K562 (cell line): ENCODE measurements around the gene MARK3. TPM values are rescaled to one million over a fixed set of nuclear protein-coding genes. Genes with fewer than 3 reads are reported as not detected.
"Not testable (repeated sequence)": the region's sequence is repeated elsewhere in the genome, so short reads cannot be mapped to it uniquely, and the experiment has no call there.

Experiments
- ATAC-seq: fragments of 200-7000 bp; cut with Tn5 transposase; 3 replicates; pipeline ENCODE4 v1.9.1; 2020; ENCODE audit warnings: moderate library complexity
- BruUV-seq: library from RNA; stranded (reverse); fragments of 400-500 nt; replicated peaks from 2 replicates; lab custom pipeline; 2021; lab: Mats Ljungman, UMichigan
- CTCF ChIA-PET: fragments of 300-600 bp; formaldehyde crosslinking; extraction: SDS; loops from one replicate; lab custom pipeline; 2021; ENCODE audit warnings: low intra/inter-chr PET ratio; lab: Yijun Ruan, JAX
- POLR2A ChIA-PET: fragments of 300-600, 350-650 bp; sonication (Branson Sonifier 250); formaldehyde crosslinking; extraction: SDS; loops from one replicate; lab custom pipeline; 2021; ENCODE audit warnings: antibody characterized with exemption, inconsistent platforms; lab: Yijun Ruan, JAX
- DNase-seq, 4 experiments: peaks; one replicate each; pipeline versions ENCODE4 v3.0.0 to v3.0.0-alpha.2; 2011 to 2018; ENCODE audit warnings: low spot score in 3 of 4, mixed read lengths in 3 of 4; ENCODE audit errors: extremely low read depth in 1 of 4
- FAIRE-seq: peaks from 2 replicates; lab custom pipeline; 2011; peaks lifted over from hg19 to GRCh38; lab: Jason Lieb, UNC
- H2AFZ ChIP-seq: 2 replicates; pipeline ENCODE4 v1.6.0; 2011; ENCODE audit warnings: low read depth, low read length, control low read depth, inconsistent platforms
- H3K27ac ChIP-seq: fragments of 200-600 bp; 3 replicates; pipeline ENCODE4 v1.8.0; 2011; ENCODE audit warnings: low read depth, mild to moderate bottlenecking, control low read depth, inconsistent platforms, low read length, moderate library complexity, mixed read lengths; ENCODE audit errors: extremely low read depth
- H3K27me3 ChIP-seq, 2 experiments: fragments of 300-600 bp in 1 of 2; 2 replicates in 1 of 2; 3 replicates in 1 of 2; pipeline versions ENCODE4 v1.6.0 to v1.8.0; 2011; ENCODE audit warnings: inconsistent platforms in 2 of 2, low read length in 2 of 2, mild to moderate bottlenecking in 1 of 2, mixed read lengths in 1 of 2, moderate library complexity in 1 of 2; ENCODE audit not compliant: control insufficient read depth in 2 of 2, insufficient read depth in 2 of 2
- H3K36me3 ChIP-seq: fragments of 300-600 bp; 3 replicates; pipeline ENCODE4 v1.8.0; 2011; ENCODE audit warnings: mild to moderate bottlenecking, low read length, inconsistent platforms; ENCODE audit not compliant: control insufficient read depth, insufficient read depth
- H3K4me1 ChIP-seq, 2 experiments: fragments of 200-600 bp in 1 of 2; replicated peaks in 1 of 2; 2 replicates in 1 of 2; 3 replicates in 1 of 2; pipeline versions ENCODE4 v1.5.1 to v1.8.0; 2011; ENCODE audit warnings: inconsistent platforms in 2 of 2, low read length in 2 of 2, mild to moderate bottlenecking in 1 of 2, mixed read lengths in 1 of 2, moderate library complexity in 1 of 2; ENCODE audit not compliant: control insufficient read depth in 2 of 2, insufficient read depth in 2 of 2
- H3K4me2 ChIP-seq: 2 replicates; pipeline ENCODE4 v1.6.1; 2011; ENCODE audit warnings: low read length, control low read depth, inconsistent platforms, mixed read lengths; ENCODE audit not compliant: insufficient read depth
- H3K4me3 ChIP-seq: fragments of 200-600 bp; sonication (generic), shearing (Covaris generic); 2 replicates; pipeline ENCODE4 v1.5.1; 2016; ENCODE audit warnings: control low read depth, inconsistent platforms
- H3K79me2 ChIP-seq: fragments of 200-600 bp; 3 replicates; pipeline ENCODE4 v1.8.0; 2011; ENCODE audit warnings: low read length, inconsistent platforms; ENCODE audit not compliant: control insufficient read depth, insufficient read depth
- H3K9ac ChIP-seq, 2 experiments: 2 replicates each; pipeline versions ENCODE4 v1.6.0 to v1.6.1; 2011; ENCODE audit warnings: low read depth in 2 of 2, low read length in 2 of 2, control low read depth in 1 of 2, inconsistent platforms in 1 of 2, mild to moderate bottlenecking in 1 of 2, mixed read lengths in 1 of 2; ENCODE audit not compliant: insufficient read depth in 1 of 2
- H3K9me1 ChIP-seq: one replicate; pipeline ENCODE4 v1.6.0; 2011; ENCODE audit warnings: inconsistent platforms, mild to moderate bottlenecking, low read length, moderate library complexity; ENCODE audit not compliant: control insufficient read depth, insufficient read depth
- H3K9me3 ChIP-seq: replicated peaks from 2 replicates; pipeline ENCODE4 v1.5.1; 2011; ENCODE audit warnings: low read depth, low read length, inconsistent platforms; ENCODE audit not compliant: control insufficient read depth, insufficient read depth
- H4K20me1 ChIP-seq: replicated peaks from 2 replicates; pipeline ENCODE4 v1.6.1; 2011; ENCODE audit warnings: low read length, inconsistent platforms, mixed read lengths; ENCODE audit not compliant: control insufficient read depth, insufficient read depth
- POLR2G ChIP-seq: fragments of 200-400 bp; formaldehyde crosslinking; IDR thresholded peaks from 2 replicates; pipeline ENCODE4 v1.6.1; 2017; ENCODE audit warnings: low read depth, mild to moderate bottlenecking, antibody characterized with exemption, low read length, moderate library complexity
- WGBS: fragments of 100-300 bp; shearing (Covaris generic); methylation state at CpG from one replicate; pipeline ENCODE4 v1.1.6; 2016; ENCODE audit warnings: low coverage, mixed read lengths; ENCODE audit not compliant: insufficient coverage; ENCODE audit errors: missing lambda C conversion rate; 5-methylcytosine and 5-hydroxymethylcytosine counted together
- in situ Hi-C: fragments of 300-500 bp; cut with MboI; formaldehyde crosslinking; loops from 4 replicates; pipeline ENCODE4 v1.15.0; 2018; ENCODE audit warnings: inconsistent platforms, mixed read lengths
- intact Hi-C: fragments of 100-400 bp; cut with micrococcal nuclease; formaldehyde crosslinking; loops from 2 replicates; pipeline ENCODE4 v1.14.2; 2022
- polyA plus RNA-seq, 8 experiments: library from polyadenylated mRNA; depleted of rRNA in 4 of 8; stranded (reverse) in 5 of 8; unstranded in 3 of 8; fragments of >200 nt; fragmentation: Nextera tagmentation in 2 of 8; fragmentation: Illumina TruSeq in 1 of 8; extraction: Ambion mirVana in 2 of 8; extraction: Trizol in 1 of 8; gene quantifications; 2 replicates each; pipeline versions ENCODE4 v1.2.1 to v1.2.3, GENCODE V29; 2011 to 2014; ENCODE audit warnings: inconsistent platforms in 1 of 8, missing spikeins in 1 of 8
- total RNA-seq, 7 experiments: library from RNA; depleted of rRNA in 6 of 7; stranded (reverse); fragments of >200 nt in 6 of 7; fragmentation: Illumina TruSeq in 2 of 7; extraction: Trizol in 2 of 7; gene quantifications; 2 replicates each; pipeline versions ENCODE4 v1.2.1 to v1.2.3, GENCODE V29; 2011 to 2021; ENCODE audit warnings: low replicate concordance in 1 of 7
- TF ChIP-seq, protein P1 (sequence below): fragments of 450-650 bp; IDR thresholded peaks from one replicate; pipeline ENCODE4 v1.6.1; 2018; ENCODE audit warnings: mild to moderate bottlenecking, moderate library complexity; ENCODE audit not compliant: partially characterized antibody

MARK3 gene
- total and polyA plus RNA-seq, 9 of the 15 experiments (the other 6 are each of a cell fraction or from before 2014, with no cell fraction given) = 10.1 to 68.7 (median 56.3) TPM

DNA sequence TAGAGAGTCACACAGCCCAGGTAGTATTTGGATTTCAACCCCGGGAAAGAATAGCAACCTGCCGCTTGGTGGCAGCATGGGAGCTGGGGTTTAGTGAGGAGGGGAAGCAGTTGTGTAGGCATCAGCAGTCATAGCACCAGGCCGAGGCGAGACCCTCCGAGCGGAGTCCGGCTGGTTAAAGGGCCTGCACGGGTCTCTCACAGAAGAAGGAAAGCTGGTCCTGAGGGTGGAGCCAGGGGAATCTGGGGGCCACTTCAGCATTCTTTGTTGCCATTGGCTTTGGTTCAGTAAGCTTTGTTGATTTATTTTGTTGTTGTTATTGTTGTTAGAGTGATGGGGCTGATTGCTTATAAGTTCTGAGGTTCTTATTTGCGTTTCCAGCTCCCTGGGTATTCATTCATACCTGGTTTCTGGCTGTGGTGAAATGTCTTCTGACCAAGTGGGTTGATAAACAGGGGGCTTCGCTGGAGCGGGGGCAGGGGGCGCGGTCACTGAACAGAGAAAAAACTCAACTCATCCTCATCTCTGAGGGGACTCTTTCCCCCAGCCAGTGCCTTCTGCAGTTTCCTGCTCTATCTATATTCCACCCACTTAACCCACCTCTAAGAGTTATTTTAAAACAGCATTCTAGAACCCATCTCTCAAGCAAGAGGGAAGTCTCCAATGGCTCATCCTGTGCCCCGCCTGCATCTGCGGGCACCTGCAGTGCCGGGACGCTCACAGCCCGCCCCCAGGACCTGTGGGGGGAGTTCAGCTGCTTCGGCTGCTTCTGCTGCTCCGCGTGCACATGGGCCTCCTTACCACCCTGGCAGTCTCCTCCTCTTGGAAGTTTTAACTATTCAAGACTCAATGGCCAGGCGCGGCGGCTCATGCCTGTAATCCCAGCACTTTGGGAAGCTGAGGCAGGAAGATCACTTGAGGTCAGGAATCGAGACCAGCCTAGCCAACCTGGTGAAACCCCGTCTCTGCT lies 125.8 kb downstream of the MARK3 start:
- H3K9me1 ChIP-seq = no peaks in the 10 kb centered on the region
- in situ Hi-C loops = no loop called here
- FAIRE-seq (no peak), DNase-seq (no peak), ATAC-seq (no peak)
- intact Hi-C loops = no loop called here
- H3K4me3 ChIP-seq = no peak overlapping the region
- ChIA-PET POLR2A (interaction anchor here (0.6 to 2.8 kb wide), 3 partner anchors 11 to 445 kb away, joined by 3 to 12 read pairs (median 3); partner anchors contain the start of gene CKB), CTCF (interaction anchor here (0.6 kb wide), 1 partner anchor 126 kb away, joined by 3 read pairs; no protein-coding TSS in a partner anchor)
- no peak overlapping the region for H2AFZ ChIP-seq
- H4K20me1 ChIP-seq = no peaks in the 10 kb centered on the region
- no TSS peak for BruUV-seq
- peaks cover 0 to 16% of the 10 kb centered on the region in 2 experiments; a peak in 2 of 5 replicates for H3K4me1 ChIP-seq
- H3K4me2 ChIP-seq = no peak overlapping the region
- H3K27ac ChIP-seq = no peak overlapping the region
- 0 out of 2 replicates have a peak, but pooled peaks have one; percentile 9 for TF ChIP-seq POLR2G
- TF ChIP-seq, protein P1, sequence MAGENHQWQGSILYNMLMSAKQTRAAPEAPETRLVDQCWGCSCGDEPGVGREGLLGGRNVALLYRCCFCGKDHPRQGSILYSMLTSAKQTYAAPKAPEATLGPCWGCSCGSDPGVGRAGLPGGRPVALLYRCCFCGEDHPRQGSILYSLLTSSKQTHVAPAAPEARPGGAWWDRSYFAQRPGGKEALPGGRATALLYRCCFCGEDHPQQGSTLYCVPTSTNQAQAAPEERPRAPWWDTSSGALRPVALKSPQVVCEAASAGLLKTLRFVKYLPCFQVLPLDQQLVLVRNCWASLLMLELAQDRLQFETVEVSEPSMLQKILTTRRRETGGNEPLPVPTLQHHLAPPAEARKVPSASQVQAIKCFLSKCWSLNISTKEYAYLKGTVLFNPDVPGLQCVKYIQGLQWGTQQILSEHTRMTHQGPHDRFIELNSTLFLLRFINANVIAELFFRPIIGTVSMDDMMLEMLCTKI = no peak
- peaks cover 22% of the 10 kb centered on the region; the same call in 2 of the 3 replicates for H3K36me3 ChIP-seq
- H3K9me3 ChIP-seq = no peaks in the 10 kb centered on the region
- 92% methylated on average over 14 of the region's 26 CpGs for WGBS
- no peaks in the 10 kb centered on the region for H3K79me2 ChIP-seq
- no peak overlapping the region for H3K9ac ChIP-seq
- no peaks in the 10 kb centered on the region for H3K27me3 ChIP-seq

DNA sequence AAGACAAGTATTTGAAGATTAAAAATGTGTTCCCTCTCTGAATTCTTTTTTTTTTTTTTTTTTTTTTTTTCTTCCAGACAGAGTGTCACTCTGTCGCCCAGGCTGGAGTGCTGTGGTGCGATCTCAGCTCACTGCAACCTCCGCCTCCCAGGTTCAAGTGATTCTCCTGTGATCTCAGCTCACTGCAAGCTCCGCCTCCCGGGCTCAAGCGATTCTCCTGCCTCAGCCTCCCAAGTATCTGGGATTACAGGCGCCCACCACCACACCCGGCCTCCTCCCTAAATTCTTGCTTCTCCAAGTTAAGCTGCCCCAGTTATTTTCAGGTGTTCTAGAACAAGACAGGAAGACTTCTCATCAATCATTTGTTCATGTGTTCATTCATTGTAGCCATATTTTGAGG lies 127.0 kb downstream of the MARK3 start:
- H3K79me2 ChIP-seq, CTCF ChIA-PET, intact Hi-C loops, H3K4me2 ChIP-seq, H3K9ac ChIP-seq, DNase-seq, H3K27me3 ChIP-seq, BruUV-seq, H3K27ac ChIP-seq, H3K4me3 ChIP-seq, ATAC-seq, H3K9me1 ChIP-seq, H2AFZ ChIP-seq, FAIRE-seq, in situ Hi-C loops, H3K9me3 ChIP-seq, H4K20me1 ChIP-seq: not testable (repeated sequence)
- POLR2A ChIA-PET = interaction anchor here (0.6 to 2.8 kb wide), 2 partner anchors 10 to 66 kb away, joined by 3 to 12 read pairs; partner anchors contain the start of gene CKB
- Histone ChIP-seq H3K4me1 (peaks cover 0 to 19% of the 10 kb centered on the region in 2 experiments; a peak in 2 of 5 replicates), H3K36me3 (peaks cover 21% of the 10 kb centered on the region; the same call in 2 of the 3 replicates)
- WGBS = 100% methylated on average over 5 of the region's 8 CpGs
